K562 (cell line): Measurements from ENCODE around the gene N4BP2. TPM values are rescaled to one million over a fixed set of nuclear protein-coding genes. Genes with fewer than 3 reads are reported as not detected.

Experiments used
- DIDO1 ChIP-seq: fragments of 450-650 bp; IDR thresholded peaks from 2 replicates; pipeline ENCODE4 v1.6.1; 2016; ENCODE audit warnings: low read depth, missing biosample characterization, missing genetic modification characterization
- HCFC1 ChIP-seq: IDR thresholded peaks from 2 replicates; pipeline ENCODE4 v1.6.1; 2012; ENCODE audit warnings: low read depth, low read length, improper control_type of control experiment
- NCOA6 ChIP-seq: fragments of 450-650 bp; IDR thresholded peaks from 2 replicates; pipeline ENCODE4 v1.6.1; 2017; ENCODE audit warnings: mild to moderate bottlenecking
- TEAD4 ChIP-seq, 2 experiments: sonication (generic) in 1 of 2; formaldehyde crosslinking in 1 of 2; IDR thresholded peaks; 2 replicates each; pipeline versions ENCODE4 v1.6.1 to v1.8.0; 2012 to 2022; ENCODE audit warnings: borderline replicate concordance in 1 of 2, inconsistent platforms in 1 of 2, low read length in 1 of 2, mild to moderate bottlenecking in 1 of 2, missing genetic modification reagents in 1 of 2
- YBX1 ChIP-seq: fragments of 450-650 bp; IDR thresholded peaks from 2 replicates; pipeline ENCODE4 v1.7.1; 2016; ENCODE audit warnings: mild to moderate bottlenecking
- ZNF561 ChIP-seq: fragments of 450-650 bp; formaldehyde crosslinking; conservative IDR thresholded peaks from 2 replicates; pipeline ENCODE4 v1.4.0; 2020; ENCODE audit warnings: mild to moderate bottlenecking, moderate library complexity
- polyA plus RNA-seq, 8 experiments: library from polyadenylated mRNA; depleted of rRNA in 4 of 8; stranded (reverse) in 5 of 8; unstranded in 3 of 8; fragments of >200 nt; fragmentation: Nextera tagmentation in 2 of 8; fragmentation: Illumina TruSeq in 1 of 8; extraction: Ambion mirVana in 2 of 8; extraction: Trizol in 1 of 8; gene quantifications; 2 replicates each; pipeline versions ENCODE4 v1.2.1 to v1.2.3, GENCODE V29; 2011 to 2014; ENCODE audit warnings: inconsistent platforms in 1 of 8, missing spikeins in 1 of 8
- total RNA-seq, 7 experiments: library from RNA; depleted of rRNA in 6 of 7; stranded (reverse); fragments of >200 nt in 6 of 7; fragmentation: Illumina TruSeq in 2 of 7; extraction: Trizol in 2 of 7; gene quantifications; 2 replicates each; pipeline versions ENCODE4 v1.2.1 to v1.2.3, GENCODE V29; 2011 to 2021; ENCODE audit warnings: low replicate concordance in 1 of 7
- TF ChIP-seq, protein P1 (sequence below), 2 experiments: fragments of 450-650 bp in 1 of 2; sonication (generic) in 1 of 2; formaldehyde crosslinking in 1 of 2; IDR thresholded peaks; 2 replicates each; pipeline versions ENCODE4 v1.7.1 to v1.9.0; 2016 to 2022; ENCODE audit warnings: inconsistent platforms in 1 of 2, mild to moderate bottlenecking in 1 of 2, missing genetic modification reagents in 1 of 2
- TF ChIP-seq, protein P2 (sequence below): fragments of 250-450 bp; sonication (Bioruptor Pico); IDR thresholded peaks from 2 replicates; pipeline ENCODE4 v1.5.0; 2022; ENCODE audit warnings: mild to moderate bottlenecking
- TF ChIP-seq, protein P3 (sequence below): sonication (generic); formaldehyde crosslinking; IDR thresholded peaks from 2 replicates; pipeline ENCODE4 v1.9.0; 2022; ENCODE audit warnings: mild to moderate bottlenecking, missing genetic modification reagents
- TF ChIP-seq, protein P4 (sequence below): sonication (generic); formaldehyde crosslinking; IDR thresholded peaks from 2 replicates; pipeline ENCODE4 v1.8.1; 2023; ENCODE audit warnings: mild to moderate bottlenecking, missing genetic modification reagents
- TF ChIP-seq, protein P5 (sequence below): fragments of 200-800 bp; sonication (Bioruptor generic); IDR thresholded peaks from 2 replicates; pipeline ENCODE4 v1.6.1; 2017; ENCODE audit warnings: missing genetic modification characterization, missing compliant biosample characterization

Gene N4BP2
- total and polyA plus RNA-seq, 9 of the 15 experiments (the other 6 are each of a cell fraction or from before 2014, with no cell fraction given), result 2.7 to 12.6 (median 7.6) TPM

DNA sequence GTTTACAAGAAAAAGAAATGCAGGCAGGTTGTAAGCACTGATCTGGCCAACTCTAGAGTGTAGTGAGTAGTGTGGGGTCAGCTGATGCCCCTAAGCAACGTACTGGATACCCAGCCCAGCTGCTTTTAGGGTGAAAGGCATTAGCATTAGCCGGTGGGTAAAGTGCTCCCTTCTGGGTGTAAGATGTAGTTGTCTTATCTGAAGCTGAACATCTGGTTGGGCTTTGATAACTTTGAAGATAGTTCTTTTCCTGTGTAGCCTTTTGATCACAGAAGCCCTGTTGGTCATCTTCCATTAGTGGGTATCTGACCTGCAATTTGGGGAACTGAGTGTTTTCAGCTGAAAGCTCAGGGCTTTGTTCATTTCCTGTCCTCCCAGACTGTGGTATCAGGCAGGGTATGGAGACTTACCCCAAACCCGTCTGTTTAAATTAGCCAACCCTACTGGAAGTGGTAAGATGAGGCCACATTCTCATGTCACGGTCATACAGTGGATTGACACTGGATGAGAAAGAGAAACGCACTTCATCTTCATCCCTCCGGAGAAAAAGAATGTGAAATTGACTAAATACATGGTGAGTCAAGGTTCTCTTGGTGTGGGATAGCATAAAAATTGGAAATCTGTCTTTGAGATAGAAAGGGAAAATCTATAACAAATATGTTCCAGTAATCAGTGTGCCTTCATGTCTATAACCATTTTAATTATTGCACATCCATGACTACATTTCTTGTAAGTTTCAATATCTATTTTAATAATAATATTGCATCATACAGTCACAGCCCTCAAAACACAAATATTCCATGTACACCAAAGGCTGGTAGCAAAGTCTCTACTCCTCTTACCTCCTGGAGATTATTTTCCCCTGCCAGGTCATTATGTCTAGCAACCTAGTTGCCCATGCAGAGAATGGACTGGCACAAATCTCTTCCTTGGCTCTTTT lies 148.9 kb downstream of the N4BP2 start (continued):
- TF ChIP-seq, protein P1, sequence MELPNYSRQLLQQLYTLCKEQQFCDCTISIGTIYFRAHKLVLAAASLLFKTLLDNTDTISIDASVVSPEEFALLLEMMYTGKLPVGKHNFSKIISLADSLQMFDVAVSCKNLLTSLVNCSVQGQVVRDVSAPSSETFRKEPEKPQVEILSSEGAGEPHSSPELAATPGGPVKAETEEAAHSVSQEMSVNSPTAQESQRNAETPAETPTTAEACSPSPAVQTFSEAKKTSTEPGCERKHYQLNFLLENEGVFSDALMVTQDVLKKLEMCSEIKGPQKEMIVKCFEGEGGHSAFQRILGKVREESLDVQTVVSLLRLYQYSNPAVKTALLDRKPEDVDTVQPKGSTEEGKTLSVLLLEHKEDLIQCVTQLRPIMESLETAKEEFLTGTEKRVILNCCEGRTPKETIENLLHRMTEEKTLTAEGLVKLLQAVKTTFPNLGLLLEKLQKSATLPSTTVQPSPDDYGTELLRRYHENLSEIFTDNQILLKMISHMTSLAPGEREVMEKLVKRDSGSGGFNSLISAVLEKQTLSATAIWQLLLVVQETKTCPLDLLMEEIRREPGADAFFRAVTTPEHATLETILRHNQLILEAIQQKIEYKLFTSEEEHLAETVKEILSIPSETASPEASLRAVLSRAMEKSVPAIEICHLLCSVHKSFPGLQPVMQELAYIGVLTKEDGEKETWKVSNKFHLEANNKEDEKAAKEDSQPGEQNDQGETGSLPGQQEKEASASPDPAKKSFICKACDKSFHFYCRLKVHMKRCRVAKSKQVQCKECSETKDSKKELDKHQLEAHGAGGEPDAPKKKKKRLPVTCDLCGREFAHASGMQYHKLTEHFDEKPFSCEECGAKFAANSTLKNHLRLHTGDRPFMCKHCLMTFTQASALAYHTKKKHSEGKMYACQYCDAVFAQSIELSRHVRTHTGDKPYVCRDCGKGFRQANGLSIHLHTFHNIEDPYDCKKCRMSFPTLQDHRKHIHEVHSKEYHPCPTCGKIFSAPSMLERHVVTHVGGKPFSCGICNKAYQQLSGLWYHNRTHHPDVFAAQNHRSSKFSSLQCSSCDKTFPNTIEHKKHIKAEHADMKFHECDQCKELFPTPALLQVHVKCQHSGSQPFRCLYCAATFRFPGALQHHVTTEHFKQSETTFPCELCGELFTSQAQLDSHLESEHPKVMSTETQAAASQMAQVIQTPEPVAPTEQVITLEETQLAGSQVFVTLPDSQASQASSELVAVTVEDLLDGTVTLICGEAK (IDR thresholded peaks at IDR 0.05), result 0 out of 2 replicates have a peak, but pooled peaks have one; percentile 22
- TF ChIP-seq, protein P1 (CRISPR knock-in tag; IDR thresholded peaks at IDR 0.05), result no peak
- no peak for TF ChIP-seq ZNF561
- TF ChIP-seq DIDO1 (tag), result no peak; the same call in 1 of the 2 replicates
- TF ChIP-seq YBX1, result no peak
- peak; percentile 86 for TF ChIP-seq TEAD4 (IDR thresholded peaks at IDR 0.05; ENCODE audit: low read length)
- TF ChIP-seq TEAD4 (CRISPR knock-in tag; IDR thresholded peaks at IDR 0.05; ENCODE audit: borderline replicate concordance), result no peak
- TF ChIP-seq, protein P2, sequence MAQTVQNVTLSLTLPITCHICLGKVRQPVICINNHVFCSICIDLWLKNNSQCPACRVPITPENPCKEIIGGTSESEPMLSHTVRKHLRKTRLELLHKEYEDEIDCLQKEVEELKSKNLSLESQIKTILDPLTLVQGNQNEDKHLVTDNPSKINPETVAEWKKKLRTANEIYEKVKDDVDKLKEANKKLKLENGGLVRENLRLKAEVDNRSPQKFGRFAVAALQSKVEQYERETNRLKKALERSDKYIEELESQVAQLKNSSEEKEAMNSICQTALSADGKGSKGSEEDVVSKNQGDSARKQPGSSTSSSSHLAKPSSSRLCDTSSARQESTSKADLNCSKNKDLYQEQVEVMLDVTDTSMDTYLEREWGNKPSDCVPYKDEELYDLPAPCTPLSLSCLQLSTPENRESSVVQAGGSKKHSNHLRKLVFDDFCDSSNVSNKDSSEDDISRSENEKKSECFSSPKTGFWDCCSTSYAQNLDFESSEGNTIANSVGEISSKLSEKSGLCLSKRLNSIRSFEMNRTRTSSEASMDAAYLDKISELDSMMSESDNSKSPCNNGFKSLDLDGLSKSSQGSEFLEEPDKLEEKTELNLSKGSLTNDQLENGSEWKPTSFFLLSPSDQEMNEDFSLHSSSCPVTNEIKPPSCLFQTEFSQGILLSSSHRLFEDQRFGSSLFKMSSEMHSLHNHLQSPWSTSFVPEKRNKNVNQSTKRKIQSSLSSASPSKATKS, result no peak
- TF ChIP-seq, protein P3, sequence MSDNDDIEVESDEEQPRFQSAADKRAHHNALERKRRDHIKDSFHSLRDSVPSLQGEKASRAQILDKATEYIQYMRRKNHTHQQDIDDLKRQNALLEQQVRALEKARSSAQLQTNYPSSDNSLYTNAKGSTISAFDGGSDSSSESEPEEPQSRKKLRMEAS (CRISPR knock-in tag), result no peak
- TF ChIP-seq, protein P4, sequence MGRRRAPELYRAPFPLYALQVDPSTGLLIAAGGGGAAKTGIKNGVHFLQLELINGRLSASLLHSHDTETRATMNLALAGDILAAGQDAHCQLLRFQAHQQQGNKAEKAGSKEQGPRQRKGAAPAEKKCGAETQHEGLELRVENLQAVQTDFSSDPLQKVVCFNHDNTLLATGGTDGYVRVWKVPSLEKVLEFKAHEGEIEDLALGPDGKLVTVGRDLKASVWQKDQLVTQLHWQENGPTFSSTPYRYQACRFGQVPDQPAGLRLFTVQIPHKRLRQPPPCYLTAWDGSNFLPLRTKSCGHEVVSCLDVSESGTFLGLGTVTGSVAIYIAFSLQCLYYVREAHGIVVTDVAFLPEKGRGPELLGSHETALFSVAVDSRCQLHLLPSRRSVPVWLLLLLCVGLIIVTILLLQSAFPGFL (CRISPR knock-in tag), result no peak
- no peak for TF ChIP-seq NCOA6
- TF ChIP-seq, protein P5, sequence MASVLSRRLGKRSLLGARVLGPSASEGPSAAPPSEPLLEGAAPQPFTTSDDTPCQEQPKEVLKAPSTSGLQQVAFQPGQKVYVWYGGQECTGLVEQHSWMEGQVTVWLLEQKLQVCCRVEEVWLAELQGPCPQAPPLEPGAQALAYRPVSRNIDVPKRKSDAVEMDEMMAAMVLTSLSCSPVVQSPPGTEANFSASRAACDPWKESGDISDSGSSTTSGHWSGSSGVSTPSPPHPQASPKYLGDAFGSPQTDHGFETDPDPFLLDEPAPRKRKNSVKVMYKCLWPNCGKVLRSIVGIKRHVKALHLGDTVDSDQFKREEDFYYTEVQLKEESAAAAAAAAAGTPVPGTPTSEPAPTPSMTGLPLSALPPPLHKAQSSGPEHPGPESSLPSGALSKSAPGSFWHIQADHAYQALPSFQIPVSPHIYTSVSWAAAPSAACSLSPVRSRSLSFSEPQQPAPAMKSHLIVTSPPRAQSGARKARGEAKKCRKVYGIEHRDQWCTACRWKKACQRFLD, result peak; percentile 93
- no peak for TF ChIP-seq HCFC1
